HepG2 (cell line): ENCODE results near the gene CCDC117. TPM values are rescaled to one million over a fixed set of nuclear protein-coding genes. Genes with fewer than 3 reads are reported as not detected.

ENCODE experiments used
- ATM ChIP-seq: fragments of 450-650 bp; IDR thresholded peaks from 2 replicates; pipeline ENCODE4 v1.7.1; 2017; ENCODE audit warnings: mild to moderate bottlenecking, borderline replicate concordance
- CC2D1A ChIP-seq: sonication (generic); formaldehyde crosslinking; IDR thresholded peaks from 2 replicates; pipeline ENCODE4 v1.8.1; 2023; ENCODE audit warnings: mild to moderate bottlenecking, missing genetic modification reagents
- FIP1L1 ChIP-seq: fragments of 200-400 bp; formaldehyde crosslinking; IDR thresholded peaks from 2 replicates; pipeline ENCODE4 v1.6.1; 2018; ENCODE audit warnings: low read depth, mild to moderate bottlenecking, low read length, moderate library complexity, borderline replicate concordance; ENCODE audit not compliant: insufficient read depth
- HCFC1 ChIP-seq: fragments of 150-350 bp; IDR thresholded peaks from 2 replicates; pipeline ENCODE4 v1.6.1; 2014; ENCODE audit warnings: low read depth, low read length
- HDAC6 ChIP-seq: fragments of 200-600 bp; sonication (generic); IDR thresholded peaks from 2 replicates; pipeline ENCODE4 v1.7.0; 2017; ENCODE audit warnings: mild to moderate bottlenecking, antibody characterized with exemption, low read length, low read depth
- HNRNPL ChIP-seq: fragments of 200-400 bp; formaldehyde crosslinking; IDR thresholded peaks from 2 replicates; pipeline ENCODE4 v1.6.1; 2017; ENCODE audit warnings: mild to moderate bottlenecking, low read depth, low read length
- MYC ChIP-seq: sonication (generic); formaldehyde crosslinking; IDR thresholded peaks from 2 replicates; pipeline ENCODE4 v1.9.0; 2021; ENCODE audit warnings: missing genetic modification reagents, borderline replicate concordance
- NCOA1 ChIP-seq: sonication (generic); formaldehyde crosslinking; IDR thresholded peaks from 2 replicates; pipeline ENCODE4 v1.9.0; 2021; ENCODE audit warnings: missing genetic modification reagents
- RARA ChIP-seq: IDR thresholded peaks from 2 replicates; pipeline ENCODE4 v1.6.1; 2016; ENCODE audit warnings: missing genetic modification reagents, missing compliant biosample characterization
- RFX1 ChIP-seq: fragments of 450-650 bp; IDR thresholded peaks from 2 replicates; pipeline ENCODE4 v1.6.1; 2017
- SUZ12 ChIP-seq: fragments of 150-350 bp; IDR thresholded peaks from 2 replicates; pipeline ENCODE4 v1.6.1; 2014; ENCODE audit warnings: low read depth, low read length
- TBL1XR1 ChIP-seq: fragments of 150-350 bp; IDR thresholded peaks from 2 replicates; pipeline ENCODE4 v1.6.1; 2014; ENCODE audit warnings: borderline replicate concordance, low read length; ENCODE audit not compliant: partially characterized antibody
- WIZ ChIP-seq: sonication (generic); formaldehyde crosslinking; IDR thresholded peaks from 2 replicates; pipeline ENCODE4 v1.5.1; 2020; ENCODE audit warnings: mild to moderate bottlenecking, missing genetic modification reagents
- ZNF121 ChIP-seq: sonication (generic); formaldehyde crosslinking; IDR thresholded peaks from 2 replicates; pipeline ENCODE4 v1.5.0; 2020; ENCODE audit warnings: mild to moderate bottlenecking, missing genetic modification reagents
- ZNF160 ChIP-seq: sonication (generic); formaldehyde crosslinking; IDR thresholded peaks from 2 replicates; pipeline ENCODE4 v1.8.0; 2022; ENCODE audit warnings: mild to moderate bottlenecking, inconsistent platforms, missing genetic modification reagents
- ZNF432 ChIP-seq: sonication (generic); formaldehyde crosslinking; IDR thresholded peaks from 2 replicates; pipeline ENCODE4 v1.5.0; 2020; ENCODE audit warnings: missing genetic modification reagents, mild to moderate bottlenecking, borderline replicate concordance
- ZNF446 ChIP-seq: sonication (generic); formaldehyde crosslinking; IDR thresholded peaks from 2 replicates; pipeline ENCODE4 v1.5.0; 2020; ENCODE audit warnings: mild to moderate bottlenecking, missing genetic modification reagents
- ZNF543 ChIP-seq: sonication (generic); formaldehyde crosslinking; IDR thresholded peaks from 2 replicates; pipeline ENCODE4 v1.4.0; 2020; ENCODE audit warnings: mild to moderate bottlenecking, missing genetic modification reagents
- ZNF550 ChIP-seq: sonication (generic); formaldehyde crosslinking; IDR thresholded peaks from 2 replicates; pipeline ENCODE4 v1.4.0; 2020; ENCODE audit warnings: mild to moderate bottlenecking, missing genetic modification reagents, borderline replicate concordance
- ZNF570 ChIP-seq: sonication (generic); formaldehyde crosslinking; IDR thresholded peaks from 2 replicates; pipeline ENCODE4 v1.4.0; 2020; ENCODE audit warnings: mild to moderate bottlenecking, missing genetic modification reagents, borderline replicate concordance
- ZNF672 ChIP-seq: sonication (generic); formaldehyde crosslinking; IDR thresholded peaks from 2 replicates; pipeline ENCODE4 v1.8.1; 2022; ENCODE audit warnings: missing genetic modification reagents
- ZNF703 ChIP-seq: sonication (generic); formaldehyde crosslinking; IDR thresholded peaks from 2 replicates; pipeline ENCODE4 v1.5.1; 2020; ENCODE audit warnings: missing genetic modification reagents, mild to moderate bottlenecking, moderate library complexity, borderline replicate concordance
- ZNF850 ChIP-seq: sonication (generic); formaldehyde crosslinking; conservative IDR thresholded peaks from 2 replicates; pipeline ENCODE4 v1.9.0; 2021; ENCODE audit warnings: mild to moderate bottlenecking, missing genetic modification reagents
- polyA plus RNA-seq, 8 experiments: library from polyadenylated mRNA; depleted of rRNA in 3 of 8; stranded (reverse) in 7 of 8; unstranded in 1 of 8; fragments of >200 nt; fragmentation: Illumina TruSeq in 4 of 8; extraction: Trizol in 4 of 8; gene quantifications; 2 replicates each; pipeline versions ENCODE4 v1.2.1 to v1.2.3, GENCODE V29; 2011 to 2016; ENCODE audit warnings: low read depth in 4 of 8, missing spikeins in 1 of 8, mixed read lengths in 1 of 8; ENCODE audit not compliant: insufficient read depth in 1 of 8
- total RNA-seq, 5 experiments: library from RNA; depleted of rRNA; stranded (reverse); fragments of >200 nt; fragmentation: Illumina TruSeq; extraction: Trizol; gene quantifications; 2 replicates each; pipeline ENCODE4 v1.2.3, GENCODE V29; 2016; ENCODE audit warnings: low read depth in 1 of 5
- TF ChIP-seq, protein P1 (sequence below): sonication (generic); formaldehyde crosslinking; IDR thresholded peaks from 2 replicates; pipeline ENCODE4 v1.8.0; 2022; ENCODE audit warnings: low read depth, missing genetic modification reagents
- TF ChIP-seq, protein P2 (sequence below): IDR thresholded peaks from 2 replicates; pipeline ENCODE4 v1.6.1; 2016
- TF ChIP-seq, protein P3 (sequence below): sonication (generic); formaldehyde crosslinking; IDR thresholded peaks from 2 replicates; pipeline ENCODE4 v1.4.0; 2020; ENCODE audit warnings: missing genetic modification reagents, borderline replicate concordance

The CCDC117 gene
- total and polyA plus RNA-seq, 2 of the 13 experiments (the other 11 are each of a cell fraction or from before 2014, with no cell fraction given): 12.6 to 34.2 TPM

DNA sequence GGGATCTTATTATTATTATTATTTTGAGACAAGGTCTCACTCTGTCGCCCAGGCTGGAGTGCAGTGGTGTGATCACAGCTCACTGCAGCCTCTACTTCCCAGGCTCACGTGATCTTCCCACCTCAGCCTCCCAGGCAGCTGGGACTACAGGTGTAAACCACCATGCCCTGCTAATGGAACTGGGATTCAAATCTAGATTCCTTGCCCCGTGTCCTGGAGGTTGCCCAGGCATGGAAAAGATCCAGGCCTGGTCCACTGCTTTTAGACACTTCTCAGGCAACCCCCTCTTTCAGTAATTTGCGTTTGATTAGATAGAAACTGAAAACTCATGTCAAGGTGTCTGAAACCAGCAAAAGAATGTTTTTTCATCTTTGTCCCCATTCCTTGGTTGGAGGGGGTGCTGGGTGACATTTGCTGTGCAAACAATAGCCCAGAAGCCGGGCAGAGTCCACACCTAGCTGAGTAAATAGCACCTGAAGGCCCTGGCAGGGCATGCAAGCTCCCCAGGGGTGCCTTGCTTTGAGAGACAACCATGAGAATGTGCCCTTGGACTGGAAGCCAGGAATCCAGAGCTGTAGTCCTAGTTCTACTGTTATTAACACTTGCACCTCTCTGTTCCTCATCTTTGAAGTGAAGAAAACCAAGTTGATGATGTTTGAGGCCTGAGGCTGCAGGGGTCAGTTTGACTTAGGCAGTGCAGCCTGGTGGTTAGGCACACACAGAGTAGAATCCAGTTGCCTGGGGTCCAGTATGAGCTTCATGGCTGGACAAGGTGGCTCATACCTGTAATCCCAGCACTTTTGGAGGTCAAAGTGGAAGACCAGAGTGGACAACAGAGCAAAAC lies 47.0 kb downstream of the CCDC117 start (continued):
- no peak for TF ChIP-seq ZNF160 (CRISPR knock-in tag)
- TF ChIP-seq, protein P1, sequence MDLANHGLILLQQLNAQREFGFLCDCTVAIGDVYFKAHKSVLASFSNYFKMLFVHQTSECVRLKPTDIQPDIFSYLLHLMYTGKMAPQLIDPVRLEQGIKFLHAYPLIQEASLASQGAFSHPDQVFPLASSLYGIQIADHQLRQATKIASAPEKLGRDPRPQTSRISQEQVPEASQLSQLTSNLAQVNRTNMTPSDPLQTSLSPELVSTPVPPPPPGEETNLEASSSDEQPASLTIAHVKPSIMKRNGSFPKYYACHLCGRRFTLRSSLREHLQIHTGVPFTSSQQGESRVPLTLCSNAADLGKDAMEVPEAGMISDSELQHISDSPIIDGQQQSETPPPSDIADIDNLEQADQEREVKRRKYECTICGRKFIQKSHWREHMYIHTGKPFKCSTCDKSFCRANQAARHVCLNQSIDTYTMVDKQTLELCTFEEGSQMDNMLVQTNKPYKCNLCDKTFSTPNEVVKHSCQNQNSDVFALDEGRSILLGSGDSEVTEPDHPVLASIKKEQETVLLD (CRISPR knock-in tag): no peak
- no peak for TF ChIP-seq ZNF672 (CRISPR knock-in tag)
- no peak for TF ChIP-seq ZNF432 (CRISPR knock-in tag)
- peak; percentile 10; the same call in 1 of the 2 replicates for TF ChIP-seq ZNF121 (CRISPR knock-in tag)
- TF ChIP-seq WIZ: no peak
- no peak for TF ChIP-seq ZNF850 (CRISPR knock-in tag)
- TF ChIP-seq HCFC1: no peak
- peak; percentile 84 for TF ChIP-seq HNRNPL
- no peak for TF ChIP-seq HDAC6
- no peak for TF ChIP-seq ZNF570 (CRISPR knock-in tag)
- TF ChIP-seq NCOA1 (CRISPR knock-in tag): 0 out of 2 replicates have a peak, but pooled peaks have one; percentile 45
- TF ChIP-seq ATM: no peak
- no peak for TF ChIP-seq FIP1L1
- no peak for TF ChIP-seq TBL1XR1
- TF ChIP-seq CC2D1A (CRISPR knock-in tag): no peak
- TF ChIP-seq, protein P2, sequence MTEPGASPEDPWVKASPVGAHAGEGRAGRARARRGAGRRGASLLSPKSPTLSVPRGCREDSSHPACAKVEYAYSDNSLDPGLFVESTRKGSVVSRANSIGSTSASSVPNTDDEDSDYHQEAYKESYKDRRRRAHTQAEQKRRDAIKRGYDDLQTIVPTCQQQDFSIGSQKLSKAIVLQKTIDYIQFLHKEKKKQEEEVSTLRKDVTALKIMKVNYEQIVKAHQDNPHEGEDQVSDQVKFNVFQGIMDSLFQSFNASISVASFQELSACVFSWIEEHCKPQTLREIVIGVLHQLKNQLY (CRISPR knock-in tag): 0 out of 2 replicates have a peak, but pooled peaks have one; percentile 26
- TF ChIP-seq MYC (CRISPR knock-in tag): peak; percentile 45; the same call in 1 of the 2 replicates
- no peak for TF ChIP-seq ZNF446 (CRISPR knock-in tag)
- no peak for TF ChIP-seq SUZ12
- 0 out of 2 replicates have a peak, but pooled peaks have one; percentile 65 for TF ChIP-seq ZNF543 (CRISPR knock-in tag)
- TF ChIP-seq, protein P3, sequence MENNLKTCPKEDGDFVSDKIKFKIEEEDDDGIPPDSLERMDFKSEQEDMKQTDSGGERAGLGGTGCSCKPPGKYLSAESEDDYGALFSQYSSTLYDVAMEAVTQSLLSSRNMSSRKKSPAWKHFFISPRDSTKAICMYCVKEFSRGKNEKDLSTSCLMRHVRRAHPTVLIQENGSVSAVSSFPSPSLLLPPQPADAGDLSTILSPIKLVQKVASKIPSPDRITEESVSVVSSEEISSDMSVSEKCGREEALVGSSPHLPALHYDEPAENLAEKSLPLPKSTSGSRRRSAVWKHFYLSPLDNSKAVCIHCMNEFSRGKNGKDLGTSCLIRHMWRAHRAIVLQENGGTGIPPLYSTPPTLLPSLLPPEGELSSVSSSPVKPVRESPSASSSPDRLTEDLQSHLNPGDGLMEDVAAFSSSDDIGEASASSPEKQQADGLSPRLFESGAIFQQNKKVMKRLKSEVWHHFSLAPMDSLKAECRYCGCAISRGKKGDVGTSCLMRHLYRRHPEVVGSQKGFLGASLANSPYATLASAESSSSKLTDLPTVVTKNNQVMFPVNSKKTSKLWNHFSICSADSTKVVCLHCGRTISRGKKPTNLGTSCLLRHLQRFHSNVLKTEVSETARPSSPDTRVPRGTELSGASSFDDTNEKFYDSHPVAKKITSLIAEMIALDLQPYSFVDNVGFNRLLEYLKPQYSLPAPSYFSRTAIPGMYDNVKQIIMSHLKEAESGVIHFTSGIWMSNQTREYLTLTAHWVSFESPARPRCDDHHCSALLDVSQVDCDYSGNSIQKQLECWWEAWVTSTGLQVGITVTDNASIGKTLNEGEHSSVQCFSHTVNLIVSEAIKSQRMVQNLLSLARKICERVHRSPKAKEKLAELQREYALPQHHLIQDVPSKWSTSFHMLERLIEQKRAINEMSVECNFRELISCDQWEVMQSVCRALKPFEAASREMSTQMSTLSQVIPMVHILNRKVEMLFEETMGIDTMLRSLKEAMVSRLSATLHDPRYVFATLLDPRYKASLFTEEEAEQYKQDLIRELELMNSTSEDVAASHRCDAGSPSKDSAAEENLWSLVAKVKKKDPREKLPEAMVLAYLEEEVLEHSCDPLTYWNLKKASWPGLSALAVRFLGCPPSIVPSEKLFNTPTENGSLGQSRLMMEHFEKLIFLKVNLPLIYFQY (CRISPR knock-in tag): peak; percentile 31; the same call in 1 of the 2 replicates
- TF ChIP-seq RARA (CRISPR knock-in tag): peak; percentile 85
- TF ChIP-seq ZNF550 (CRISPR knock-in tag): no peak
- no peak for TF ChIP-seq RFX1
- TF ChIP-seq ZNF703: no peak
